Measurements from ENCODE around the gene MAMLD1.

DNA sequence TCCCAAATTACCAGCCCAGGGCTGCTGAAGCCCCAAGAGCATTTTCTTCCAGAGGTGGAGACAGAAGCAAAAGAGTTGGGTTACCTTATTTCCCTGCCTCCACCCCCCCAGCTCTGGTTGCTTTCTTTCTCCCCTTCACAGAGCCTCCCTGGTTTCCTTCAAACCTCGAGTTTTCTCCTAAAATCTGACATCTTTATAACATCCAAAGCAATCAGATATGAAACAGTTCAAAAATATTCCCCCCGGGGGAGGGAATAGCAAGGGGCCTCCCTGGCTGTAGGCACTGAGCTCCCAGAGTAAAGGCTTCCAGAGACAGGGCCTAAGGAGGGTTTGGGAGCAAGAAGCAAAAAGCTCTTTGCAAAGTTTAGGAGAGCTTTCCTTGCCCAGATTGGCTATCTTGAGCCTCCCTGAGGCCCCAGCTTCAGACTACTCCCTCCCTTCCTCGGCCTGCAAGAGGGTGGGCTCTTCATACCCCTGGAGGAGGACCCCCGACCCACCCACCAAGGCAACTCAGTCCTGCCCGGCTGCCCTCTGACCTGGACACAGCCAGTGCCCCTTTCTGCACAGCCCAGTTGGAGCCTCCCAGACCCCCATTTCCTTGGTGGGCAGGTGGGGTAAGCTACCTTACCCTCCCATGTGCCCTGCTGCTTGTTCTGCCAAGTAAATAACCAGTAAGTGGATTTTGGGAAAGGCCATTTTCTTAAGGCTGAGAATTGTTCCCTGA is 7.6 kb downstream of the MAMLD1 start:
- TF ChIP-seq CTCF (IDR thresholded peaks at IDR 0.05) (no peak), EP300 (IDR thresholded peaks at IDR 0.05) (no peak)

Measured in gastroesophageal sphincter (tissue), 3 donors.